Endothelial cell (in vitro differentiated cells): Measurements from ENCODE around the gene MARCHF2. TPM values are rescaled to one million over a fixed set of nuclear protein-coding genes. Genes with fewer than 3 reads are reported as not detected.
A peak's percentile ranks its signal among the peaks of the same experiment; 100 is the strongest.

ENCODE experiments used
- DNase-seq: peaks from one replicate; pipeline ENCODE4 v3.0.0; 2021; ENCODE audit warnings: low spot score
- H3K27ac Mint-ChIP-seq: one replicate; pipeline ENCODE4 v1.8.0; 2021; ENCODE audit warnings: mixed read lengths, inconsistent platforms; ENCODE audit not compliant: unreplicated experiment
- H3K27me3 Mint-ChIP-seq: one replicate; pipeline ENCODE4 v1.8.0; 2021; ENCODE audit warnings: mild to moderate bottlenecking, moderate library complexity, mixed read lengths, inconsistent platforms; ENCODE audit not compliant: unreplicated experiment
- H3K36me3 Mint-ChIP-seq: one replicate; pipeline ENCODE4 v1.8.0; 2021; ENCODE audit warnings: mild to moderate bottlenecking, low read depth, mixed read lengths, inconsistent platforms; ENCODE audit not compliant: unreplicated experiment
- H3K4me1 Mint-ChIP-seq: one replicate; pipeline ENCODE4 v1.8.0; 2021; ENCODE audit warnings: mild to moderate bottlenecking, mixed read lengths, inconsistent platforms; ENCODE audit not compliant: unreplicated experiment
- H3K4me3 Mint-ChIP-seq: one replicate; pipeline ENCODE4 v1.8.0; 2021; ENCODE audit warnings: mild to moderate bottlenecking, mixed read lengths, inconsistent platforms; ENCODE audit not compliant: unreplicated experiment
- H3K9me3 Mint-ChIP-seq: one replicate; pipeline ENCODE4 v1.8.0; 2021; ENCODE audit warnings: mixed read lengths, inconsistent platforms; ENCODE audit not compliant: unreplicated experiment
- microRNA-seq: library from miRNA; unstranded; fragments of <30 nt; microRNA quantifications from one replicate; pipeline ENCODE4, GENCODE V29; 2020; ENCODE audit not compliant: unreplicated experiment
- total RNA-seq: library from RNA; stranded (reverse); fragmentation: NEBNext Ultra II Directional; extraction: Animal tissue kit (Norgen Biotek cat#: 25700); gene quantifications from one replicate; pipeline ENCODE4 v1.2.1, GENCODE V29; 2021; ENCODE audit not compliant: unreplicated experiment
- TF ChIP-seq, protein P1 (sequence below): fragments of 200-600 bp; sonication (generic); IDR thresholded peaks from one replicate; pipeline ENCODE4 v1.5.0; 2021; ENCODE audit warnings: antibody characterized with exemption; ENCODE audit not compliant: unreplicated experiment

MARCHF2 gene
- total RNA-seq, 1 donor from 2014 or later: 58.2 TPM

DNA sequence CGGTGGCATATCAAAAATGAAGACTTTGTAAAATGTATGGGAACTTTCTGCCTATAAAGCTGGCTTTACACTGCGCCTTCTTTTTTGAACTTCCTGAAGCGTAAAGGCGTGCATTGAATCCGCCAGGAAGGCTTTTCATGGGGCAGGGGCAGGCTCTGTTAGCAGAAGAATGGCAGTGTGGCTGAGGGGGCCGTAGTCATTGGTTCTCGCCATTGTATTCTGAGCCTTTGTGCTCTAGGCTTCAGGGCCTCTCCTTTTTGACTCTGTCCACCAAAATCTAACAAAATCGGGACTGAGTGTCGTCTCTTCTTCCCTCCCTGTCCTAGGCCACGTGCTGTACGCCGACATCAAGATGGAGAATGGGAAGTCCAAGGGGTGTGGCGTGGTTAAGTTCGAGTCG, 75.3 kb downstream of the MARCHF2 start:
- Mint-ChIP-seq H3K27ac (peak overlapping the region; percentile 74), H3K36me3 (peaks cover 43% of the 10 kb centered on the region), H3K27me3 (peaks cover 25% of the 10 kb centered on the region), H3K4me3 (peak overlapping the region; percentile 27), H3K4me1 (peaks cover 23% of the 10 kb centered on the region), H3K9me3 (no peaks in the 10 kb centered on the region)
- no peak for DNase-seq
- TF ChIP-seq, protein P1, sequence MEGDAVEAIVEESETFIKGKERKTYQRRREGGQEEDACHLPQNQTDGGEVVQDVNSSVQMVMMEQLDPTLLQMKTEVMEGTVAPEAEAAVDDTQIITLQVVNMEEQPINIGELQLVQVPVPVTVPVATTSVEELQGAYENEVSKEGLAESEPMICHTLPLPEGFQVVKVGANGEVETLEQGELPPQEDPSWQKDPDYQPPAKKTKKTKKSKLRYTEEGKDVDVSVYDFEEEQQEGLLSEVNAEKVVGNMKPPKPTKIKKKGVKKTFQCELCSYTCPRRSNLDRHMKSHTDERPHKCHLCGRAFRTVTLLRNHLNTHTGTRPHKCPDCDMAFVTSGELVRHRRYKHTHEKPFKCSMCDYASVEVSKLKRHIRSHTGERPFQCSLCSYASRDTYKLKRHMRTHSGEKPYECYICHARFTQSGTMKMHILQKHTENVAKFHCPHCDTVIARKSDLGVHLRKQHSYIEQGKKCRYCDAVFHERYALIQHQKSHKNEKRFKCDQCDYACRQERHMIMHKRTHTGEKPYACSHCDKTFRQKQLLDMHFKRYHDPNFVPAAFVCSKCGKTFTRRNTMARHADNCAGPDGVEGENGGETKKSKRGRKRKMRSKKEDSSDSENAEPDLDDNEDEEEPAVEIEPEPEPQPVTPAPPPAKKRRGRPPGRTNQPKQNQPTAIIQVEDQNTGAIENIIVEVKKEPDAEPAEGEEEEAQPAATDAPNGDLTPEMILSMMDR: no peak

Small RNA genes lying within 50 kb of the gene (microRNA-seq; reads per million reads assigned to microRNA genes)
- 2.0 reads per million, percentile 29 among the genes with 10 or more reads in this experiment for gene MIR4999

Other genes starting within 250 kb of the MARCHF2 start
- gene CERS4, start 203.9 kb upstream of the MARCHF2 start, total RNA-seq: 34.2 TPM
- 111 TPM for gene CD320, start 104.9 kb upstream of the MARCHF2 start, total RNA-seq
- 39.9 TPM for gene NDUFA7, start 91.9 kb upstream of the MARCHF2 start, total RNA-seq
- 1,732 TPM for gene RPS28, start 91.8 kb upstream of the MARCHF2 start, total RNA-seq
- gene KANK3, start 70.0 kb upstream of the MARCHF2 start, total RNA-seq: 109 TPM
- 14.3 TPM for gene ANGPTL4, start 49.1 kb upstream of the MARCHF2 start, total RNA-seq
- gene RAB11B, start 22.9 kb upstream of the MARCHF2 start, total RNA-seq: 130 TPM
- gene HNRNPM, start 31.7 kb downstream of the MARCHF2 start, total RNA-seq: 223 TPM
- gene PRAM1, start 89.3 kb downstream of the MARCHF2 start, total RNA-seq: not detected
- gene ZNF414, start 100.9 kb downstream of the MARCHF2 start, total RNA-seq: 22.9 TPM
- gene MYO1F, start 164.1 kb downstream of the MARCHF2 start, total RNA-seq: 3.2 TPM
- gene ADAMTS10, start 197.4 kb downstream of the MARCHF2 start, total RNA-seq: 58.7 TPM
- gene NFILZ, start 217.3 kb downstream of the MARCHF2 start, total RNA-seq: not detected